Mesodermal cell (in vitro differentiated cells): Measurements from ENCODE around the gene IZUMO1.

Experiments
- H3K27ac ChIP-seq: 2 replicates; pipeline ENCODE4 v1.7.0; 2013; ENCODE audit warnings: mild to moderate bottlenecking, low read depth, low read length, moderate library complexity; ENCODE audit not compliant: severe bottlenecking
- H3K36me3 ChIP-seq: 2 replicates; pipeline ENCODE4 v1.7.1; 2013; ENCODE audit warnings: mild to moderate bottlenecking, low read length, moderate library complexity; ENCODE audit not compliant: control insufficient read depth, insufficient read depth
- H3K4me1 ChIP-seq: one replicate; pipeline ENCODE4 v1.7.1; 2013; ENCODE audit warnings: mild to moderate bottlenecking, low read length; ENCODE audit not compliant: insufficient read depth, control insufficient read depth, poor library complexity, severe bottlenecking
- H3K4me3 ChIP-seq: 2 replicates; pipeline ENCODE4 v1.7.0; 2013; ENCODE audit warnings: low read length, control low read depth, mild to moderate bottlenecking; ENCODE audit not compliant: insufficient read depth, poor library complexity, severe bottlenecking; ENCODE audit errors: extremely low read depth
- H3K9me3 ChIP-seq: 2 replicates; pipeline ENCODE4 v1.7.1; 2013; ENCODE audit warnings: mild to moderate bottlenecking, low read length, moderate library complexity; ENCODE audit not compliant: control insufficient read depth
- WGBS, 2 experiments: methylation state at CpG; one replicate each; pipeline ENCODE4 v1.1.5; 2013; ENCODE audit warnings: missing lambda C conversion rate in 2 of 2; ENCODE audit not compliant: insufficient coverage in 2 of 2; 5-methylcytosine and 5-hydroxymethylcytosine counted together

Gene IZUMO1

DNA sequence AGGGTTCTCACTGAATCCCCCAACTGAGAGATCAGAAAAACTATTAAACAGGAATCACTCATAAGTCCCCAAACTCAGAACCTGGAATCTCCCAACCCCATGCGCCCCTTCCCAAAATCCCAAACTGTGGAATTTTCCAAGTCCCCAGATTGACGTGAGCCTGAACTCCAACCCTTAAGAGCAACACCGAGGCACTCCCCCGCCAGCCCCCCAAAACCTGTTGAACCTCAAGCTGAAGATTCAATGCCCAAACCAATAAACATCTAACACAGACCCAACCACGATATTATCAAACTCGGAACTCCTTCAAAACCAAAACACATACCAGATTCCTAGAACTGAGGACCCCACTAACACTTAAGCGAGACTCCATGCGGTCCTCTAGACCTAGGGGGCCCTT is 599 bp downstream of the IZUMO1 start:
- WGBS, 2 experiments = 89 to 93% methylated on average over 6 to 8 of the region's 8 CpGs
- Histone ChIP-seq H3K36me3 (no peaks in the 10 kb centered on the region), H3K4me3 (peak overlapping the region; percentile 54), H3K9me3 (no peaks in the 10 kb centered on the region), H3K4me1 (no peaks in the 10 kb centered on the region), H3K27ac (no peak overlapping the region)

DNA sequence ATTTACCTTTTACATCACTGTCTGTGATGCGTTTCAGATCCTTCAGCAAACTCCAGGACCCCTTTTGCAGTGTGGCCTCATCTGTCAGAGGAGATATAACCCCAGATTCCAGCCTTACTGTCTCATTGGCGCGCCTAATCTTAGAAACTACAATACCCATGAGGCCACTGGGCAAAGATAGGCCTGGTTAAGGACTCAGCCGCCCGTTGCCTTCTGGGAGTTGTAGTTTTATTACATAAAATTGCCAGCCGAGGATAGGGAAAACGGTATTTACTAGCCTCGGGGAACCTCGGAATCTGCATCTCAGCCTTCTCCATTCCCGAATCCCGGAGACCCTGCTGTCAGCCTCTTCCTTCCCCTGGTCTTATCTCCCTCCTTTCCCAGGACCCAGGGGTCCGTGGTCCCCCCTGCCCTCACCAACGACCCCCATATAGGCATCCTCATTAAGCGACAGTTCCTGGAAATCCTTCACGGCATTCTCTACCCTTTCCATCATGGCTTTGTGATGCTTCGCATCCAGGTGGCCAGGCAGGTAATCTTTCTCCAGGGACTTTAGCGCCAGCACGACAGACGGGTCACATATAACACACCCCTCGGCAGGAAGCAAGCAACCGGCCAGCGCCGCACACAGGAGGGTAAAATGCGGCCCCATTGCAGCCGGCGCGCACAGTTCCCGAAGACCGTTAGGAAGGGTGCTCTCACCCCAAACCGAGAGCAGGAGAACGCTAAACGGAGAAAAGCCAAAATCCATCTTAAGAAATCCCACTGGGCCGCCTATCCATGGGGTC is 1.3 kb downstream of the IZUMO1 start:
- 65 to 73% methylated on average over 27 to 31 of the region's 33 CpGs for WGBS, 2 experiments
- H3K9me3 ChIP-seq = no peaks in the 10 kb centered on the region
- H3K4me1 ChIP-seq = no peaks in the 10 kb centered on the region
- H3K36me3 ChIP-seq = no peaks in the 10 kb centered on the region
- H3K4me3 ChIP-seq = no peak overlapping the region
- H3K27ac ChIP-seq = no peak overlapping the region

DNA sequence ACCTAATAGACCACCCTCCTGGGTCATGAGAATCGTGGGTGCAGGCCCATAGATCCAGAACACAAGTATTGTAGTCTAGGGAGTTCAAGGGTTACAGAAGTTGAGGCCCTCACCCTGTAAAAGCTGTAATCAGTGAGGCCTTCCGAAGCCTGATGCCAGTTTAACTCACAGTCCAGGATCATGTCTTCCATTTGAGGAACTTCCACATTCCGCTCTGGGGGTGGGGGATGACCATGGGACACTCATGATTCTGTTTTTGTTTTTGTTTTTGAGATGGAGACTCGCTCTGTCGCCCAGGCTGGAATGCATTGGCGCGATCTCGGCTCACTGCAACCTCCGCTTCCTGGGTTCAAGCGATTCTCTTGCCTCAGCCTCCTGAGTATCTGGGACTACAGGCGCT is 4.6 kb downstream of the IZUMO1 start:
- H3K4me1 ChIP-seq = no peaks in the 10 kb centered on the region
- H3K9me3 ChIP-seq = no peaks in the 10 kb centered on the region
- H3K27ac ChIP-seq = no peak overlapping the region
- WGBS, 2 experiments = 89 to 98% methylated on average over 8 to 10 of the region's 11 CpGs
- H3K4me3 ChIP-seq = no peak overlapping the region
- H3K36me3 ChIP-seq = no peaks in the 10 kb centered on the region

DNA sequence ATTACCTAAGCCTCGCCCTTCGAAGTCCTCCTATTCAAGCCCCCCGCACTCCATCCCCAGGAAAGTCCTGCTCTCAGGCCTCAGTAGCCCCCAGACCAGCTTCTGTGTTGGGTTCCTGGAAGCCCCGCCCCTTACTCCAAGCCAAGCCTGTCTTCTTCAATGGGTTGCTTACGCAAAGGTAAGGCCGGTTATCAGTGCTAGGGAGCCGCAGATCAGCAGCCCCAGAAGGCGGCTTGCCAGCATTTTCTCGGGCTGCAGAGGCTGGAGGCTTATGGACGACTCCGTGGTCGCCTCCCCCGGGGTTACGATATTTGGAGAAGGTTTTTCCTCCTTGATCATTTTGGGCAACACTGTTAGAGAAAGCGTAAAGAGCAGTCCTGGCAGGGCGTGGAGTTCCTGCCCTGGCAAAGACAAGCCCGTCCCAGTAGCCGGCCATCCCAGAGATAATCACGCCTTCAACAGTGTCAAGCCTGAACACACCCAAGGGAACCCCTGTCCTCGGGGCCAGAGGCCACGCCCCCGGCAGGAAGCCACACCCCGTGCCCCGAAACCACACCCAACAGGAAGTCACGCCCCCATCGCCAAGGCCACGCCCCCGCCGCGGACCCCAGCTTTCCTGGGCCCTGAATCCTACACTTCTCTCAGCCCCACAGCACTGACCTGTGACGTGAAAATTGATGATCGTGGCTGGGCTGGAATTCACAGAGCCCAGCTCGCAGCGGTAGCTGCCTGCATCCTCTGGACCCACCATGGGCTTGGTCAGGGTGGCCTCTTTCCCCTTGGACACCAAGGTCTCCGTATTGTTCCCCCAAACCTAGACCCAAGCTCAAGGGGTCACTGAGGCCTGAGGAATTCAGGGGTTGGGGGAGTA is 5.3 kb downstream of the IZUMO1 start:
- H3K4me3 ChIP-seq = no peak overlapping the region
- H3K9me3 ChIP-seq = no peaks in the 10 kb centered on the region
- 81 to 85% methylated on average over 21 to 34 of the region's 35 CpGs for WGBS, 2 experiments
- no peaks in the 10 kb centered on the region for H3K36me3 ChIP-seq
- no peaks in the 10 kb centered on the region for H3K4me1 ChIP-seq
- no peak overlapping the region for H3K27ac ChIP-seq

DNA sequence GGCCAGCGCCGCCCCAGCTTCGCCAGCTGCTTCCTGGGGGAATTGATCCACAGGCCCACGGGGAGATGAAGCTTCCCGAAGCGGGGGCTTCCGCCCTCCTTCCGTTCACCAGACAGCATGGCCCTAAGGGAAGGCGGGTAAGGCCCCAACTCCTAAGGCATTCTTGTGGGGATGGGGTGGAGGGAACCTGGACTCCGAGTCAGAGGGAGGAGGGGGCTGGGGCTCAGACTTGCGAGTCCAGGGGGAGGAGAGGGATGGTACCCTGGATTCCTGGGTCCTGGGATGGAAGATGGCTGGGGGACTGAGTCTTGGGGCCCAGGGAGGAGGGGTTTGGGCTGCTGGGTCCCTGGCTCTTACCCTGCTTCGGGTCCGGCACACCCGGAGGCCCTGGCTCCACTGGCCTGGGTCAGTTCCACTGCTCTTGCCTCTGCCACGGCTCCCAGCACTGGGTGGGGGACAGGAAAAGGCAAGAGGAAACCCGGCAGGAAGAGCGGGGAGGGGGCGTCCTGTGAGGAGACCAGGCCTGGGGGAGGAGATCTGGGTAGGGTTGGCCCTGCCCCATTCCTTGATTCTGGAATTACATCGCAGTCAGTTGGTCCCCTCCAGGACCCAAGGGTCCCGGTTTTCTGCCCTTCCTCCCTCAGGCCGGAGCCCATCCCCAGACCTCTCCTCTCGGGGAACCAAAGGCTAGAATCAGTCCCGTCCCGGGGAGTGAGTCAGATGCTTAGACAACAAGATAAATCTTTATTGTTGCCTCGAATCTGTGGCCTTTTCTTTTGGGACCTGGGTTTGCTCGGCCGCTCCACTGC is 6.3 kb downstream of the IZUMO1 start, which contains the start of gene RASIP1:
Gene RASIP1, minus strand, starts transcription at position 447 of the 809 bp plus-strand sequence. Its CDS starts 328 bp downstream, at position 119.
- peak within 1 kb of the TSS; percentile 49 for H3K4me3 ChIP-seq
- no peak within 1 kb of the TSS for H3K27ac ChIP-seq
- H3K9me3 ChIP-seq = no peaks in the 10 kb centered on the region
- no peaks in the 10 kb centered on the region for H3K4me1 ChIP-seq
- H3K36me3 ChIP-seq = no peaks in the 10 kb centered on the region
- WGBS, 2 experiments = 80 to 89% methylated on average over 19 to 25 of the region's 27 CpGs

DNA sequence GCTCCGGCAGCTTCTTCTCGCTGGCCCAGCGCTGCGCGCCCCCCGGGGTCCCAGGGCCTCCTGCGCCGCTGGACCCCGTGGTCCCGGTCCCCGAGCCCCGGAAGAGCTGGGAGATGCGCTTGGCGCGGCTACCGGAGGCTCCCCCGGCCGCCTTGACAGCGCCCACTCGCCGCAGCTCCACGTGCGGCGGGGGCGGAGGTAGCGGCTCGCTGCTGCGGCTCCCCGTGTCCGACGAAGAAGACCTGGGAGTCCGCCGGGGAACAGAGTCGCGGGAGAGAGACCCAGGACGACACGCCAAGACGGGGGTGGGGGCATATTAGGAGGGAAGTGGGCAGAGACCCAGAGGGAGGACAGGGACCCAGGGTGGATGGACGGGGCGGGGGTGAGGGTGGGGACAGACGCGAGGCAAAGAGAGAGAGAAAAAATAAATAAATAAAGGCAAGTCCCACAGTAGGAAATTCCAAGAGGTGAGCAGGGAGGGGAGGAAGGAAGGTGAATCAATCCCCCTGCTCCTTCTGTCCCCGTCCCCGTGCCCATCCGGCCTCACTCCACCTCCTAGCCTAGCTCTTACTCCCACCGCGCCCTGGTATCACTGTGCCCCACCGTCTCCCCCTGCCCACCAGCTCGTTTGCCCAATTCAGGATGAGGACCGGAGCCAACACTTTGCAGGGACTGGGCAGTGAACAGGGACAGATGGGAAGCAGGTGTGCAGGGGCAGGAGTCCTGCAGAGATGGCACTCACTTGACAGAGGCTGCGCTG is 7.1 kb downstream of the IZUMO1 start:
- WGBS, 2 experiments = 22% methylated on average over 26 to 51 of the region's 51 CpGs
- Histone ChIP-seq H3K4me3 (peak overlapping the region; percentile 49), H3K27ac (no peak overlapping the region), H3K36me3 (no peaks in the 10 kb centered on the region), H3K9me3 (no peaks in the 10 kb centered on the region), H3K4me1 (no peaks in the 10 kb centered on the region)

DNA sequence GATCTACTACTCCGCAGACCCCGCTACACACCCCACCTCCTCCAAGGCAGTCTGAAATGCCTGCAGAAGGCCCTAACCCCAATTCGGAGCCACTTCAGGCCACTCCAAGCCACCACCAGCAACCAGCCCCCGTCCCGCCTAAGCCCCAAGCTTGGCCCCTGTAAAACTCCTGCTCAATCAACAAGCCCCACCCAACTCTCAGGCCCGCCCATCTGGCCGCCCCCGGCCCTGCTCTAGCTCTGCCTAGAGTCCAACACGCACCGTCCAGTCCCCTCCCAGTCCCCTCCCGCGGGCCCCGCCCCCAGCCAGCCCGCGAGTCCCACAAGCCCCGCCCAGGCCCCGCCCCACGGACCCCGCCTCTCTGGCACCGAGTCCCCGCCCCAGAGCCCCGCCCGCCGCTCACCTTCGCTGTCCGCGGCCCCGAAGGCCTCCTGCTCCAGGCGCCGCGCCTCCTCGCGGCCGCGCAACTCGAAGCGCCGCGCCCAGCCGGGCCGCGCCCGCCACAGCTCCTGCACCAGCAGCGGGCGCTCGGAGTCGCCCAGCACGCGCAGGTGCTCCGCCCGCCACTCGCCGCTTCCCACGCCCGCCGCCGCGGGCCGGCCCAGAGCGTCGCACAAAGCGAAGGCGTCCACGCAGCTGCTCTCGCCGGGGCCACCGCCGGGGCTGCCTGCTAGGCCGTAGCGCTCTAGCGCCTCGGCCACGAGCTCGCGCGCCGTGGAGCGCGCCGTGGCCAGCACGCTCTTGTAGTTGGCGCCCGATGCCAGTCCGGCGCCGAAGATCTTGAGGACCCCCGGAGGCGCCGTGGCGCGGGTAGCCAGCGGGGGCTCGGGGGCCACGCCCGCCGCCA is 7.9 kb downstream of the IZUMO1 start:
- Histone ChIP-seq H3K9me3 (no peaks in the 10 kb centered on the region), H3K36me3 (no peaks in the 10 kb centered on the region), H3K4me3 (peak overlapping the region; percentile 49), H3K4me1 (no peaks in the 10 kb centered on the region), H3K27ac (no peak overlapping the region)
- 2% methylated on average over 59 to 77 of the region's 96 CpGs for WGBS, 2 experiments

DNA sequence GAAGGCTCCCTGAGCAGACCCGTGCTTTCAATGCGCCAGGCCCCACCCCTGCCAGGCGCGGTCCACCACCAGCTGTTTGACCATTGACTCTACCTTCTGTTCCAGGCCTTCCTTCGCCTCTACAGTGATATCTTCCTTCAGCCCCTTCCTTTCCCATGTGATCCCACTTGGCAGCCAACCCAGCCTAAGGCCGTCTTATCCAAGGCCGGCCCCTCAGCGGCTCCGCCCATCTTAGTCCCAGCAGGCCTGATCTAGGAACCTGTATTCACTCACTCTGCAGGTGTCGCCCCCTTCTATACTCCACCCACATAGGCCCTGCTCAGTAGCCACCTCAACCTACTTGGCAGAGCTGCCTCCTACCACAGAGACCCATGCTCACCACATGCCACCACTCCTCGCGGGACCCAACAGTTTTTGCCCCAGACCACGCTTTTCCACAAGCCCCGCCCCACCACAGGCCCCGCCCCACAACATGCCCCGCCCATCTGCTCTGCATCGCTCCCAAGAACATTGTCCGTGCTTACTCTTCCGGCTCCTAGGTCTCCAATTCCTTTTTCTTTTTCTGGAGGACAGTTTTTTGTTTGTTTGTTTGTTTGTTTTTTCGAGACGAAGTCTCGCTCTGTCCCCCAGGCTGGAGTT is 9.2 kb downstream of the IZUMO1 start:
- Histone ChIP-seq H3K27ac (no peak overlapping the region), H3K4me3 (no peak overlapping the region), H3K9me3 (no peaks in the 10 kb centered on the region), H3K36me3 (peaks cover 2% of the 10 kb centered on the region), H3K4me1 (no peaks in the 10 kb centered on the region)
- WGBS, 2 experiments = 81 to 90% methylated on average over 17 to 18 of the region's 22 CpGs

DNA sequence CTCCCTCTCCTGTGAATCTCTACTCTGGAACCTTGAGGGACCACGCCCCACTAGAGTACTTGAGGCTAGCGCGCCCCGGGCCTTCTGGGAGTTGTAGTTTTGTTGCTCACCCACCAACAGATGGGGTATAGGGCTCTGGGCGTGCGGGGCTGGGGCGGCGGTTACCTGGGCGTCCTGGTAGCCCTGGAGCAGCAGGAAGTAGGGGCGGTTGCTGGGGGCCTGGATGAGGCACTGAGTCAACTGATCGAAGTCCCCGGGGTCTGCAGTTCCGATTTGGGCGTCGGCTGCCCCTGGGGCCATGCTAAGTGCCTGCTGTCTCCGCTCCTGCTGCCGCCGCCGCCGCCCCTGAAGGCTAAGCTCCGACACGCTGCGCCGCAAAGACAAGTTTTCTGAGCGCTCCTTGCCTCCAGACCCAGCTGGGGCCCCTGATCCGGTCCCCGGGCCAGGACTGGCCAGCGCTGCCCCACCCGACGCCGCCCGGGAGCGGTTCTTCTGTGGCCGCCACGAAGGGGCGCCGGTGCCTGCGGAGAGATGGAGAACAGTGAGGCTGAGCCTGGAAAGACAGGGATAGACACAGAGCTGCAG is 11.6 kb downstream of the IZUMO1 start:
- Histone ChIP-seq H3K9me3 (no peaks in the 10 kb centered on the region), H3K4me3 (peak overlapping the region; percentile 52), H3K27ac (peak overlapping the region; percentile 16), H3K4me1 (no peaks in the 10 kb centered on the region), H3K36me3 (peaks cover 7% of the 10 kb centered on the region)
- WGBS, 2 experiments = 10 to 14% methylated on average over 28 to 34 of the region's 38 CpGs
